DOHH2 (cell line): Measurements from ENCODE around the gene HSPE1.

Source experiments
- EZH2phosphoT487 ChIP-seq: fragments of 200-600 bp; sonication (generic); IDR thresholded peaks from 2 replicates; pipeline ENCODE4 v1.6.1; 2017; ENCODE audit warnings: borderline replicate concordance, mild to moderate bottlenecking, antibody characterized with exemption, low read length, moderate library complexity, mixed read lengths
- TF ChIP-seq, protein P1 (sequence below): fragments of 200-600 bp; sonication (generic); IDR thresholded peaks from one replicate; pipeline ENCODE4 v1.5.1; 2014; ENCODE audit warnings: antibody characterized with exemption, mild to moderate bottlenecking, low read depth, low read length; ENCODE audit not compliant: poor library complexity, severe bottlenecking

DNA sequence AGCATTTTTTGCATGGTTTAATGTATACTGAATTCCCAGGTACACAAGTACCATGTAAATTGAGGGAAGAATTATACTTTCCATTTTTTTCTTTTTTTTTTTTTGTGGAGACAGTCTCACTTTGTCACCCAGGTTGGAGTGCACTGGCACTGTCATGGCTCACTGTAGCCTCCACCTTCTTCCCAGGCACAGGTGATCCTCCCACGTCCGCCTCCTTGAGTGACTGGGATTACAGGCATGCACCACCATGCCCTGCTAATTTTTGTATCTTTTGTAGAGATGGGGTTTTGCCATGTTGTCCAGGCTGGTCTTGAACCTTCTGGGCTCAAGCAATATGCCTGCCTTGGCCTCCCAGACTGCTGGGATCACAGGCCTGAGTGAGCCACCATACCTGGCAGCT lies 3.8 kb downstream of the HSPE1 start:
- TF ChIP-seq, protein P1, sequence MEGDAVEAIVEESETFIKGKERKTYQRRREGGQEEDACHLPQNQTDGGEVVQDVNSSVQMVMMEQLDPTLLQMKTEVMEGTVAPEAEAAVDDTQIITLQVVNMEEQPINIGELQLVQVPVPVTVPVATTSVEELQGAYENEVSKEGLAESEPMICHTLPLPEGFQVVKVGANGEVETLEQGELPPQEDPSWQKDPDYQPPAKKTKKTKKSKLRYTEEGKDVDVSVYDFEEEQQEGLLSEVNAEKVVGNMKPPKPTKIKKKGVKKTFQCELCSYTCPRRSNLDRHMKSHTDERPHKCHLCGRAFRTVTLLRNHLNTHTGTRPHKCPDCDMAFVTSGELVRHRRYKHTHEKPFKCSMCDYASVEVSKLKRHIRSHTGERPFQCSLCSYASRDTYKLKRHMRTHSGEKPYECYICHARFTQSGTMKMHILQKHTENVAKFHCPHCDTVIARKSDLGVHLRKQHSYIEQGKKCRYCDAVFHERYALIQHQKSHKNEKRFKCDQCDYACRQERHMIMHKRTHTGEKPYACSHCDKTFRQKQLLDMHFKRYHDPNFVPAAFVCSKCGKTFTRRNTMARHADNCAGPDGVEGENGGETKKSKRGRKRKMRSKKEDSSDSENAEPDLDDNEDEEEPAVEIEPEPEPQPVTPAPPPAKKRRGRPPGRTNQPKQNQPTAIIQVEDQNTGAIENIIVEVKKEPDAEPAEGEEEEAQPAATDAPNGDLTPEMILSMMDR, result no peak
- no peak for TF ChIP-seq EZH2phosphoT487
